Neural cell (in vitro differentiated cells): Measurements from ENCODE around the gene ESRP2. TPM values are rescaled to one million over a fixed set of nuclear protein-coding genes. Genes with fewer than 3 reads are reported as not detected.

Source experiments
- H2AFZ ChIP-seq: fragments of 200-600, 300-800 bp; sonication (generic), shearing (Covaris generic); 2 replicates; pipeline ENCODE4 v1.6.0; 2014; ENCODE audit warnings: low read depth, mild to moderate bottlenecking, antibody characterized with exemption, low read length, moderate library complexity
- H3F3A ChIP-seq: fragments of 200-600 bp; shearing (Covaris generic); 2 replicates; pipeline ENCODE4 v1.6.1; 2016; ENCODE audit warnings: mild to moderate bottlenecking, moderate library complexity, mixed read lengths, antibody characterized with exemption, low read length; ENCODE audit not compliant: insufficient read depth, poor library complexity, severe bottlenecking
- H3K27ac ChIP-seq: fragments of 200-600, 300-800 bp; sonication (generic), shearing (Covaris generic); 2 replicates; pipeline ENCODE4 v1.5.1; 2014; ENCODE audit warnings: mild to moderate bottlenecking, low read length, moderate library complexity
- H3K27me3 ChIP-seq: fragments of 300-800, 200-600 bp; sonication (generic), shearing (Covaris generic); 2 replicates; pipeline ENCODE4 v1.6.0; 2014; ENCODE audit warnings: mild to moderate bottlenecking, low read depth, low read length, moderate library complexity; ENCODE audit not compliant: insufficient read depth
- H3K36me3 ChIP-seq: fragments of 300-800, 200-600 bp; sonication (generic), shearing (Covaris generic); 2 replicates; pipeline ENCODE4 v1.5.1; 2014; ENCODE audit warnings: mild to moderate bottlenecking, antibody characterized with exemption, low read length, moderate library complexity; ENCODE audit not compliant: insufficient read depth
- H3K4me2 ChIP-seq: fragments of 300-800, 200-600 bp; sonication (generic), shearing (Covaris generic); 2 replicates; pipeline ENCODE4 v1.6.0; 2014; ENCODE audit warnings: mild to moderate bottlenecking, low read length
- H3K4me3 ChIP-seq: fragments of 300-800, 200-600 bp; sonication (generic), shearing (Covaris generic); 2 replicates; pipeline ENCODE4 v1.5.1; 2014; ENCODE audit warnings: mild to moderate bottlenecking, low read length, moderate library complexity
- H3K79me2 ChIP-seq: fragments of 200-600 bp; shearing (Covaris generic); replicated peaks from 2 replicates; pipeline ENCODE4 v1.6.0; 2014; ENCODE audit warnings: mild to moderate bottlenecking, low read length, moderate library complexity; ENCODE audit not compliant: insufficient read depth
- H3K9ac ChIP-seq: fragments of 300-800, 200-600 bp; sonication (generic), shearing (Covaris generic); 2 replicates; pipeline ENCODE4 v1.6.1; 2016; ENCODE audit warnings: mild to moderate bottlenecking, low read length, mixed read lengths
- H3K9me2 ChIP-seq: fragments of 200-600 bp; shearing (Covaris generic); 2 replicates; pipeline ENCODE4 v1.6.1; 2016; ENCODE audit warnings: mild to moderate bottlenecking, low read length, mixed read lengths; ENCODE audit not compliant: insufficient read depth
- H3K9me3 ChIP-seq: fragments of 200-600, 300-800 bp; sonication (generic), shearing (Covaris generic); 2 replicates; pipeline ENCODE4 v1.6.1; 2016; ENCODE audit warnings: mild to moderate bottlenecking, mixed run types, low read length, moderate library complexity, mixed read lengths
- H4K20me1 ChIP-seq: fragments of 200-600 bp; shearing (Covaris generic); 2 replicates; pipeline ENCODE4 v1.6.1; 2016; ENCODE audit warnings: mild to moderate bottlenecking, mixed run types; ENCODE audit not compliant: insufficient read depth
- EP300 ChIP-seq: fragments of 450-650 bp; conservative IDR thresholded peaks from 2 replicates; pipeline ENCODE4 v1.6.1; 2014; ENCODE audit warnings: antibody characterized with exemption, mild to moderate bottlenecking, moderate library complexity; ENCODE audit not compliant: poor library complexity, severe bottlenecking
- EZH2 ChIP-seq: fragments of 200-600, 300-800 bp; shearing (Covaris generic), sonication (generic); IDR thresholded peaks from 2 replicates; pipeline ENCODE4 v1.6.1; 2014; ENCODE audit warnings: antibody characterized with exemption, low read length, borderline replicate concordance, mild to moderate bottlenecking; ENCODE audit not compliant: insufficient read depth, poor library complexity, severe bottlenecking
- MXI1 ChIP-seq: fragments of 450-650 bp; conservative IDR thresholded peaks from 2 replicates; pipeline ENCODE4 v1.6.1; 2014; ENCODE audit warnings: antibody characterized with exemption, mild to moderate bottlenecking; ENCODE audit not compliant: poor library complexity, severe bottlenecking
- POLR2AphosphoS5 ChIP-seq: IDR thresholded peaks from 2 replicates; pipeline ENCODE4 v1.6.1; 2012
- RAD21 ChIP-seq: fragments of 450-650 bp; conservative IDR thresholded peaks from 2 replicates; pipeline ENCODE4 v1.6.1; 2014; ENCODE audit warnings: antibody characterized with exemption, mild to moderate bottlenecking, moderate library complexity
- SMC3 ChIP-seq: fragments of 450-650 bp; conservative IDR thresholded peaks from 2 replicates; pipeline ENCODE4 v1.6.1; 2014; ENCODE audit warnings: antibody characterized with exemption, mild to moderate bottlenecking, moderate library complexity; ENCODE audit not compliant: poor library complexity
- TAF1 ChIP-seq: IDR thresholded peaks from 2 replicates; pipeline ENCODE4 v1.6.1; 2012; ENCODE audit warnings: low read depth
- polyA plus RNA-seq: library from polyadenylated mRNA; depleted of rRNA; stranded (reverse); fragments of >200 nt; gene quantifications from 2 replicates; pipeline ENCODE4 v1.2.3, GENCODE V29; 2014
- TF ChIP-seq, protein P1 (sequence below): IDR thresholded peaks from 2 replicates; pipeline ENCODE4 v1.6.1; 2012; ENCODE audit warnings: borderline replicate concordance
- TF ChIP-seq, protein P2 (sequence below): fragments of 450-650 bp; IDR thresholded peaks from 2 replicates; pipeline ENCODE4 v1.5.1; 2014; ENCODE audit warnings: antibody characterized with exemption, mild to moderate bottlenecking, moderate library complexity; ENCODE audit not compliant: poor library complexity, severe bottlenecking

The ESRP2 gene
- polyA plus RNA-seq, 1 donor from 2014 or later, result not detected

DNA sequence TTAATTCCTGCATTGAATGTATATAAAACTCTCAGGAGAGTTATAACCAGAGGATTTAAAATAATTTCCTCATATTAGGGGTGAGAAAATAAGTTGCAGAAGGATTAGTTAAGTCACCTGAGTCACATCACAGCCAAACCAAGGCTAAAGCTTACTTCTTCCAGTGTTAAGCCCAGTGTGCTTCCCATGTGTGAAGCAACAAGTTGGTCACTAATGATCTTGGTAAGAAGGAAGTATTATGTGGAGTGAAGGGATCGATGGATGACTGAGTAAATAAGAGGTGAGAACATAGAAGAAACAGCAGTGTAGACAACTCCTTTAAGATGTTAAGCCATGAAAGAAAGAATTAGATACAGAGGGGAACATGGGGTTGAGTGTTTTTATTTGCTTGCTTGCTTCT is 20.6 kb downstream of the ESRP2 start:
- H3K79me2 ChIP-seq, result no peaks in the 10 kb centered on the region
- no peaks in the 10 kb centered on the region for H3K9me2 ChIP-seq
- no peaks in the 10 kb centered on the region for H3F3A ChIP-seq
- no peak overlapping the region for H3K4me3 ChIP-seq
- no peaks in the 10 kb centered on the region for H3K36me3 ChIP-seq
- H2AFZ ChIP-seq, result no peak overlapping the region
- TF ChIP-seq EZH2 (no peak), SMC3 (no peak), EP300 (no peak), TAF1 (no peak), RAD21 (no peak), MXI1 (no peak)
- TF ChIP-seq, protein P1, sequence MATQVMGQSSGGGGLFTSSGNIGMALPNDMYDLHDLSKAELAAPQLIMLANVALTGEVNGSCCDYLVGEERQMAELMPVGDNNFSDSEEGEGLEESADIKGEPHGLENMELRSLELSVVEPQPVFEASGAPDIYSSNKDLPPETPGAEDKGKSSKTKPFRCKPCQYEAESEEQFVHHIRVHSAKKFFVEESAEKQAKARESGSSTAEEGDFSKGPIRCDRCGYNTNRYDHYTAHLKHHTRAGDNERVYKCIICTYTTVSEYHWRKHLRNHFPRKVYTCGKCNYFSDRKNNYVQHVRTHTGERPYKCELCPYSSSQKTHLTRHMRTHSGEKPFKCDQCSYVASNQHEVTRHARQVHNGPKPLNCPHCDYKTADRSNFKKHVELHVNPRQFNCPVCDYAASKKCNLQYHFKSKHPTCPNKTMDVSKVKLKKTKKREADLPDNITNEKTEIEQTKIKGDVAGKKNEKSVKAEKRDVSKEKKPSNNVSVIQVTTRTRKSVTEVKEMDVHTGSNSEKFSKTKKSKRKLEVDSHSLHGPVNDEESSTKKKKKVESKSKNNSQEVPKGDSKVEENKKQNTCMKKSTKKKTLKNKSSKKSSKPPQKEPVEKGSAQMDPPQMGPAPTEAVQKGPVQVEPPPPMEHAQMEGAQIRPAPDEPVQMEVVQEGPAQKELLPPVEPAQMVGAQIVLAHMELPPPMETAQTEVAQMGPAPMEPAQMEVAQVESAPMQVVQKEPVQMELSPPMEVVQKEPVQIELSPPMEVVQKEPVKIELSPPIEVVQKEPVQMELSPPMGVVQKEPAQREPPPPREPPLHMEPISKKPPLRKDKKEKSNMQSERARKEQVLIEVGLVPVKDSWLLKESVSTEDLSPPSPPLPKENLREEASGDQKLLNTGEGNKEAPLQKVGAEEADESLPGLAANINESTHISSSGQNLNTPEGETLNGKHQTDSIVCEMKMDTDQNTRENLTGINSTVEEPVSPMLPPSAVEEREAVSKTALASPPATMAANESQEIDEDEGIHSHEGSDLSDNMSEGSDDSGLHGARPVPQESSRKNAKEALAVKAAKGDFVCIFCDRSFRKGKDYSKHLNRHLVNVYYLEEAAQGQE, result no peak
- TF ChIP-seq, protein P2, sequence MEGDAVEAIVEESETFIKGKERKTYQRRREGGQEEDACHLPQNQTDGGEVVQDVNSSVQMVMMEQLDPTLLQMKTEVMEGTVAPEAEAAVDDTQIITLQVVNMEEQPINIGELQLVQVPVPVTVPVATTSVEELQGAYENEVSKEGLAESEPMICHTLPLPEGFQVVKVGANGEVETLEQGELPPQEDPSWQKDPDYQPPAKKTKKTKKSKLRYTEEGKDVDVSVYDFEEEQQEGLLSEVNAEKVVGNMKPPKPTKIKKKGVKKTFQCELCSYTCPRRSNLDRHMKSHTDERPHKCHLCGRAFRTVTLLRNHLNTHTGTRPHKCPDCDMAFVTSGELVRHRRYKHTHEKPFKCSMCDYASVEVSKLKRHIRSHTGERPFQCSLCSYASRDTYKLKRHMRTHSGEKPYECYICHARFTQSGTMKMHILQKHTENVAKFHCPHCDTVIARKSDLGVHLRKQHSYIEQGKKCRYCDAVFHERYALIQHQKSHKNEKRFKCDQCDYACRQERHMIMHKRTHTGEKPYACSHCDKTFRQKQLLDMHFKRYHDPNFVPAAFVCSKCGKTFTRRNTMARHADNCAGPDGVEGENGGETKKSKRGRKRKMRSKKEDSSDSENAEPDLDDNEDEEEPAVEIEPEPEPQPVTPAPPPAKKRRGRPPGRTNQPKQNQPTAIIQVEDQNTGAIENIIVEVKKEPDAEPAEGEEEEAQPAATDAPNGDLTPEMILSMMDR, result no peak
- no peak overlapping the region for H3K9ac ChIP-seq
- H4K20me1 ChIP-seq, result no peaks in the 10 kb centered on the region
- no peaks in the 10 kb centered on the region for H3K27me3 ChIP-seq
- no peak overlapping the region for H3K27ac ChIP-seq
- no peak overlapping the region for H3K4me2 ChIP-seq
- H3K9me3 ChIP-seq, result no peaks in the 10 kb centered on the region

DNA sequence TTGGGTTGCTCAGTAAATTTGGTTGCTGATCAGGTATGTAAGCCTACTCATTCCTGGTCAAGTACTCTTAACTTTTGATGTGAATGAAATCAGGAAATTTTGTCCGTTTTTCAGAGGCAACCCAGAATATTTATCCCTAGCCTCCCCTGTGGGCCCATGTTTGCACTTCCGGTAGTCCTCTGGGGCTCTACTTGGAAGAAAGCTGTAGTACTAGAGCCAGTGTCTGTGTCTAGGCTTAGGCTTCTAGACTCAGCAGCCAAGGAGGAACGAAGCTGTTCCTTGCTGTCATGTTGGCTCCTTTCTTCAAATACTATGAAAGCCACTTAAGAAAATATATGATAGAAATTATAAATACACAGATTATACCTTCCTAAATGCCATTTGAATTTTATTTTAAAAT is 21.2 kb downstream of the ESRP2 start:
- no peaks in the 10 kb centered on the region for H3F3A ChIP-seq

DNA sequence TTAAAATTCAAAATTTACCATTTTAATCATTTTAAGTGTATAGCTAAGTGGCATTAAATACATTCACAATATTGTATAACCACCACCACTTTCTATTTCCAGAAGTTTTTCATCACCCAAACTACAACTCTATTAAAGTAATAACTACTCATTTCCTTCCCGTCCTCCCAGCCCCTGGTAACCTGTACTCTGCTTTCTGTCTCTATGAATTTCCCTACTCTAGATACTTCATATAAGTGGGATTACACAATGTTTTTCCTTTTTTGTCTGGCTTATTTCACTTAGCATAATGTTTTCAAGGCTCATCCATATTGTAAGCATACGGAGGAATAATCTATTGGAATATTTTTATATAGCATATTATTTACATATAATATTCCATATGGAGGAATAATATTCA is 29.7 kb downstream of the ESRP2 start:
- Histone ChIP-seq H3K36me3 (no peaks in the 10 kb centered on the region), H3K27me3 (no peaks in the 10 kb centered on the region), H2AFZ (no peak overlapping the region), H3K79me2 (no peaks in the 10 kb centered on the region), H3K4me3 (no peak overlapping the region), H3F3A (no peaks in the 10 kb centered on the region), H3K9me3 (no peaks in the 10 kb centered on the region), H3K4me2 (no peak overlapping the region), H4K20me1 (no peaks in the 10 kb centered on the region), H3K9me2 (no peaks in the 10 kb centered on the region), H3K9ac (no peak overlapping the region), H3K27ac (no peak overlapping the region)
- TF ChIP-seq SMC3 (no peak), EZH2 (no peak), MXI1 (no peak), POLR2AphosphoS5 (no peak), RAD21 (no peak), EP300 (no peak), TAF1 (no peak)
- TF ChIP-seq, protein P1, result no peak
- TF ChIP-seq, protein P2, result no peak

More for the DNA sequence above, 21.2 kb downstream of the ESRP2 start:
- Histone ChIP-seq H2AFZ (no peak overlapping the region), H3K9me2 (no peaks in the 10 kb centered on the region), H3K79me2 (no peaks in the 10 kb centered on the region), H3K27ac (no peak overlapping the region), H3K4me3 (no peak overlapping the region), H4K20me1 (no peaks in the 10 kb centered on the region), H3K36me3 (no peaks in the 10 kb centered on the region), H3K4me2 (no peak overlapping the region), H3K9me3 (no peaks in the 10 kb centered on the region), H3K27me3 (no peaks in the 10 kb centered on the region), H3K9ac (no peak overlapping the region)
- no peak for TF ChIP-seq EZH2
- no peak for TF ChIP-seq RAD21
